H9 (cell line): ENCODE data around the gene GRB14. TPM values are rescaled to one million over a fixed set of nuclear protein-coding genes. Genes with fewer than 3 reads are reported as not detected.

ENCODE experiments used
- DNase-seq: peaks from one replicate; pipeline ENCODE4 v3.0.0-alpha.2; 2017
- H2AFZ ChIP-seq: one replicate; pipeline ENCODE4 v1.6.1; 2013; ENCODE audit warnings: mild to moderate bottlenecking, low read length, control low read depth, moderate library complexity
- H2AK5ac ChIP-seq: 2 replicates; pipeline ENCODE4 v1.6.1; 2013; ENCODE audit warnings: low read length, control low read depth, mixed read lengths; ENCODE audit not compliant: insufficient read length
- H2BK120ac ChIP-seq: one replicate; pipeline ENCODE4 v1.6.1; 2013; ENCODE audit warnings: low read depth, mild to moderate bottlenecking, low read length, control low read depth, inconsistent platforms; ENCODE audit not compliant: poor library complexity, severe bottlenecking
- H2BK12ac ChIP-seq: 2 replicates; pipeline ENCODE4 v1.6.1; 2013; ENCODE audit warnings: low read length, control low read depth, mixed read lengths, low read depth; ENCODE audit not compliant: insufficient read length
- H2BK15ac ChIP-seq: 2 replicates; pipeline ENCODE4 v1.6.1; 2013; ENCODE audit warnings: low read depth, low read length, control low read depth
- H2BK20ac ChIP-seq: one replicate; pipeline ENCODE4 v1.6.1; 2013; ENCODE audit warnings: low read depth, mild to moderate bottlenecking, low read length, control low read depth, inconsistent platforms; ENCODE audit not compliant: poor library complexity, severe bottlenecking
- H2BK5ac ChIP-seq: 2 replicates; pipeline ENCODE4 v1.6.1; 2013; ENCODE audit warnings: low read length, control low read depth, mixed read lengths; ENCODE audit not compliant: insufficient read length
- H3K14ac ChIP-seq: 2 replicates; pipeline ENCODE4 v1.6.1; 2013; ENCODE audit warnings: low read length, control low read depth; ENCODE audit not compliant: insufficient read depth
- H3K18ac ChIP-seq: 2 replicates; pipeline ENCODE4 v1.6.1; 2013; ENCODE audit warnings: low read depth, mild to moderate bottlenecking, mixed read lengths, low read length, control low read depth; ENCODE audit not compliant: insufficient read length
- H3K23ac ChIP-seq: 2 replicates; pipeline ENCODE4 v1.6.1; 2013; ENCODE audit warnings: low read length, control low read depth, mixed read lengths, low read depth; ENCODE audit not compliant: insufficient read length
- H3K23me2 ChIP-seq: 2 replicates; pipeline ENCODE4 v1.6.1; 2013; ENCODE audit warnings: low read depth, mild to moderate bottlenecking, mixed read lengths, low read length, control low read depth; ENCODE audit not compliant: insufficient read length, poor library complexity, severe bottlenecking
- H3K27ac ChIP-seq: 2 replicates; pipeline ENCODE4 v1.5.1; 2013; ENCODE audit warnings: low read length, control low read depth, mixed read lengths, low read depth; ENCODE audit not compliant: insufficient read length
- H3K27me3 ChIP-seq: 2 replicates; pipeline ENCODE4 v1.6.1; 2013; ENCODE audit warnings: low read length, control low read depth, inconsistent platforms; ENCODE audit not compliant: insufficient read depth
- H3K4ac ChIP-seq: 2 replicates; pipeline ENCODE4 v1.6.1; 2013; ENCODE audit warnings: low read depth, mild to moderate bottlenecking, control low read depth, inconsistent platforms, low read length, moderate library complexity
- H3K4me1 ChIP-seq: 2 replicates; pipeline ENCODE4 v1.6.1; 2013; ENCODE audit warnings: low read length, control low read depth, inconsistent platforms; ENCODE audit not compliant: insufficient read depth
- H3K4me2 ChIP-seq: 2 replicates; pipeline ENCODE4 v1.6.1; 2013; ENCODE audit warnings: low read length, control low read depth, mixed read lengths; ENCODE audit not compliant: insufficient read length, insufficient read depth
- H3K56ac ChIP-seq: 2 replicates; pipeline ENCODE4 v1.6.1; 2013; ENCODE audit warnings: low read depth, mild to moderate bottlenecking, mixed read lengths, low read length, control low read depth; ENCODE audit not compliant: insufficient read length
- H3K79me1 ChIP-seq: 2 replicates; pipeline ENCODE4 v1.6.1; 2013; ENCODE audit warnings: low read depth, mild to moderate bottlenecking, moderate library complexity, low read length, control low read depth, inconsistent platforms; ENCODE audit not compliant: insufficient read depth, poor library complexity, severe bottlenecking
- H3K79me2 ChIP-seq: 2 replicates; pipeline ENCODE4 v1.6.1; 2013; ENCODE audit warnings: low read length, control low read depth, inconsistent platforms; ENCODE audit not compliant: insufficient read depth
- H3K9ac ChIP-seq: 2 replicates; pipeline ENCODE4 v1.6.1; 2013; ENCODE audit warnings: low read length, control low read depth, mixed read lengths; ENCODE audit not compliant: insufficient read length; ENCODE audit errors: extremely low read depth
- H3K9me3 ChIP-seq: one replicate; pipeline ENCODE4 v1.6.1; 2013; ENCODE audit warnings: low read depth, low read length, inconsistent platforms; ENCODE audit not compliant: control insufficient read depth
- H3T11ph ChIP-seq: one replicate; pipeline ENCODE4 v1.6.1; 2013; ENCODE audit warnings: mild to moderate bottlenecking, low read length, control low read depth, inconsistent platforms
- H4K20me1 ChIP-seq: one replicate; pipeline ENCODE4 v1.6.1; 2013; ENCODE audit not compliant: control insufficient read depth, insufficient read length, insufficient read depth
- H4K5ac ChIP-seq: 2 replicates; pipeline ENCODE4 v1.6.1; 2013; ENCODE audit warnings: low read depth, mild to moderate bottlenecking, mixed read lengths, low read length, control low read depth; ENCODE audit not compliant: insufficient read length
- H4K8ac ChIP-seq: replicated peaks from 2 replicates; pipeline ENCODE4 v1.6.1; 2013; ENCODE audit warnings: low read length, control low read depth, mixed read lengths, low read depth; ENCODE audit not compliant: insufficient read length
- H4K91ac ChIP-seq: 2 replicates; pipeline ENCODE4 v1.6.1; 2013; ENCODE audit warnings: low read depth, mild to moderate bottlenecking, moderate library complexity, mixed read lengths, low read length, control low read depth; ENCODE audit not compliant: insufficient read length
- H3K27ac Mint-ChIP-seq, 3 experiments: 2 replicates in 2 of 3; 3 replicates in 1 of 3; pipeline ENCODE4 v1.8.0; 2020 to 2021; ENCODE audit warnings: mixed read lengths in 3 of 3, mild to moderate bottlenecking in 1 of 3, moderate library complexity in 1 of 3
- H3K27me3 Mint-ChIP-seq: 2 replicates; pipeline ENCODE4 v1.8.0; 2021; ENCODE audit warnings: low read depth, mild to moderate bottlenecking, moderate library complexity, mixed read lengths
- H3K36me3 Mint-ChIP-seq, 3 experiments: 2 replicates in 2 of 3; 3 replicates in 1 of 3; pipeline ENCODE4 v1.8.0; 2020 to 2021; ENCODE audit warnings: low read depth in 3 of 3, mixed read lengths in 3 of 3; ENCODE audit not compliant: insufficient read depth in 1 of 3
- H3K4me1 Mint-ChIP-seq, 2 experiments: 2 replicates each; pipeline ENCODE4 v1.8.0; 2020; ENCODE audit warnings: mixed read lengths in 2 of 2
- H3K4me3 Mint-ChIP-seq, 2 experiments: 2 replicates in 1 of 2; 3 replicates in 1 of 2; pipeline ENCODE4 v1.8.0; 2020 to 2021; ENCODE audit warnings: mild to moderate bottlenecking in 2 of 2, mixed read lengths in 2 of 2, moderate library complexity in 1 of 2
- H3K9me3 Mint-ChIP-seq, 2 experiments: 2 replicates in 1 of 2; 3 replicates in 1 of 2; pipeline ENCODE4 v1.8.0; 2020; ENCODE audit warnings: mild to moderate bottlenecking in 2 of 2, mixed read lengths in 2 of 2, moderate library complexity in 1 of 2
- WGBS: extraction: QIAGEN DNeasy Blood & Tissue Kit; methylation state at CpG from one replicate; pipeline ENCODE4 v1.1.7; 2013; ENCODE audit warnings: missing lambda C conversion rate, low lambda C conversion rate, mixed read lengths; ENCODE audit not compliant: insufficient read length; ENCODE audit errors: extremely low coverage; 5-methylcytosine and 5-hydroxymethylcytosine counted together
- total RNA-seq: library from RNA; stranded (reverse); gene quantifications from 2 replicates; pipeline ENCODE4 v1.2.1, GENCODE V29; 2021
- TF ChIP-seq, protein P1 (sequence below): fragments of 200-600 bp; sonication (generic); conservative IDR thresholded peaks from 3 replicates; pipeline ENCODE4 v1.8.0; 2021; ENCODE audit warnings: antibody characterized with exemption, mild to moderate bottlenecking

GRB14 gene
- total RNA-seq, 1 experiment from 2014 or later = 7.6 TPM

- Histone ChIP-seq H3K27ac (no peak overlapping the region), H3K14ac (no peak overlapping the region), H3K79me1 (no peaks in the 10 kb centered on the region), H4K91ac (no peak overlapping the region), H2AFZ (no peak overlapping the region), H3K23ac (no peak overlapping the region), H2BK120ac (no peak overlapping the region), H4K8ac (no peak overlapping the region), H2BK12ac (no peak overlapping the region), H3K23me2 (no peaks in the 10 kb centered on the region), H2BK5ac (no peak overlapping the region), H2AK5ac (no peak overlapping the region), H3T11ph (no peak overlapping the region), H3K9ac (no peak overlapping the region), H3K79me2 (no peaks in the 10 kb centered on the region), H4K20me1 (no peaks in the 10 kb centered on the region), H3K18ac (no peak overlapping the region), H3K56ac (no peak overlapping the region), H2BK20ac (no peak overlapping the region), H4K5ac (no peak overlapping the region), H3K27me3 (no peaks in the 10 kb centered on the region), H3K4ac (no peak overlapping the region), H3K4me2 (no peak overlapping the region), H3K9me3 (no peaks in the 10 kb centered on the region), H2BK15ac (no peak overlapping the region), H3K4me1 (no peaks in the 10 kb centered on the region)
- Mint-ChIP-seq H3K27me3 (no peaks in the 10 kb centered on the region), H3K27ac (peak overlapping the region in 1 of 3 experiments; percentile 32; a peak in 1 of 7 replicates), H3K4me3 (no peak overlapping the region), H3K36me3 (no peaks in the 10 kb centered on the region; a peak in 1 of 7 replicates), H3K9me3 (no peaks in the 10 kb centered on the region), H3K4me1 (no peaks in the 10 kb centered on the region)
- no CpG with 5 or more reads among the region's 4 CpGs for WGBS
- DNase-seq = no peak
- TF ChIP-seq, protein P1, sequence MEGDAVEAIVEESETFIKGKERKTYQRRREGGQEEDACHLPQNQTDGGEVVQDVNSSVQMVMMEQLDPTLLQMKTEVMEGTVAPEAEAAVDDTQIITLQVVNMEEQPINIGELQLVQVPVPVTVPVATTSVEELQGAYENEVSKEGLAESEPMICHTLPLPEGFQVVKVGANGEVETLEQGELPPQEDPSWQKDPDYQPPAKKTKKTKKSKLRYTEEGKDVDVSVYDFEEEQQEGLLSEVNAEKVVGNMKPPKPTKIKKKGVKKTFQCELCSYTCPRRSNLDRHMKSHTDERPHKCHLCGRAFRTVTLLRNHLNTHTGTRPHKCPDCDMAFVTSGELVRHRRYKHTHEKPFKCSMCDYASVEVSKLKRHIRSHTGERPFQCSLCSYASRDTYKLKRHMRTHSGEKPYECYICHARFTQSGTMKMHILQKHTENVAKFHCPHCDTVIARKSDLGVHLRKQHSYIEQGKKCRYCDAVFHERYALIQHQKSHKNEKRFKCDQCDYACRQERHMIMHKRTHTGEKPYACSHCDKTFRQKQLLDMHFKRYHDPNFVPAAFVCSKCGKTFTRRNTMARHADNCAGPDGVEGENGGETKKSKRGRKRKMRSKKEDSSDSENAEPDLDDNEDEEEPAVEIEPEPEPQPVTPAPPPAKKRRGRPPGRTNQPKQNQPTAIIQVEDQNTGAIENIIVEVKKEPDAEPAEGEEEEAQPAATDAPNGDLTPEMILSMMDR = no peak
Measured at GRCh38 chr2:164569378-164569777, 51.9 kb downstream of the GRB14 start.
